GM23248 (cell line): ENCODE data around the gene PTOV1.

Experiments
- EZH2 ChIP-seq: fragments of 200-600 bp; sonication (generic); IDR thresholded peaks from 2 replicates; pipeline ENCODE4 v1.6.1; 2018; ENCODE audit warnings: antibody characterized with exemption, mild to moderate bottlenecking; ENCODE audit not compliant: insufficient read depth, poor library complexity, severe bottlenecking
- EZH2phosphoT487 ChIP-seq: fragments of 200-600 bp; sonication (generic); IDR thresholded peaks from 2 replicates; pipeline ENCODE4 v1.6.1; 2018; ENCODE audit warnings: antibody characterized with exemption, moderate library complexity, mild to moderate bottlenecking, low read depth; ENCODE audit not compliant: insufficient read depth

GRCh38 chr19:49876422-49877019 is 25.6 kb downstream of the PTOV1 start:
- TF ChIP-seq EZH2, result no peak
- no peak for TF ChIP-seq EZH2phosphoT487
